HG03175 (cell line): Measurements from ENCODE around the gene KRTAP10-5.
"Not testable (repeated sequence)": the region's sequence is repeated elsewhere in the genome, so short reads cannot be mapped to it uniquely, and the experiment has no call there.

Experiments used
- ATAC-seq: cut with Tn5 transposase; IDR thresholded peaks from one replicate; pipeline ENCODE4 v1.9.1; 2021; ENCODE audit warnings: mild to moderate bottlenecking, moderate library complexity; ENCODE audit not compliant: unreplicated experiment

KRTAP10-5 gene

DNA sequence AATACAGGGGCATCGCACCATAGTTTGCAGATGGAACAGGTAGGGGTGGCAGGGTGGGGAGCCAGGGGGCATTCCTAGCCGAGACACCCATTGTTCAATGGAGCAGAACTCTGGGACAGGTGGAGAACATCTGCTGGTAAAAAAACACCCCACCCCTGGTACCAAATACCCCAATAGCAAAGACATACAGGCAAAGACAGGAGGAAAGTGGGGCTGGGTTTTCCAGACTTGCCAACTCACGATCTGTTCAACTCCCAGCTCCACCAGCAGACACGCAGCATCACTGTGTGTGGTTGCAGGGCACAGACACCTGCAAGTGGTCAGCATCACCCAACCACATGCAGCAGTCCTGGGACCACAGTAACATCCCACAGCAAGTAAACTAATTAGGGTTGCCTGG lies 31.1 kb upstream of the KRTAP10-5 start:
- no peak for ATAC-seq

DNA sequence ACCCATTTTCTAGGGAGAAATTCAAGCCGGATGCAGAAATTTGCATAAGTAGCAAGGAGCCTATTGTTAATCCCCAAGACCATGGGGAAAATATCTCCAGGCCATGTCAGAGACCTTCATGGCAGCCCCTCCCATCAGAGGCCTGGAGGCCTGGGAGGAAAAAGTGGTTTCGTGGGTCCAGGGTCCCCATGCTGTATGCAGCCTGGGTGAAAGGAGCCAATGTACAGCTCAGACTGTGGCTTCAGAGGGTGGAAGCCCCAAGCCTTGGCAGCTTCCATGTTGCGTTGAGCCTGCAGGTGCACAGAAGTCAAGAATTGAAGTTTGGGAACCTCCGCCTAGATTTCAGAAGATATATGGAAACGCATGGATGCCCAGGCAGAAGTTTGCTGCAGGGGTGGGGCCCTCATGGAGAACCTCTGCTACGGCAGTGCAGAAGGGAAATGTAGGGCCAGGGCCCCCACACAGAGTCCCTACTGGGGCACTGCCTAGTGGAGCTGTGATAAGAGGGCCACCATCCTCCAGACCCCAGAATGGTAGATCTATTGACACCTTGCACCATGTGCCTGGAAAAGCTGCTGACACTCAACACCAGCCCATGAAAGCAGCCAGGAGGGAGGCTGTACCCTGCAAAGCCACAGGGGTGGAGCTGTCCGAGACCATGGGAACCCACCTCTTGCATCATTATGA lies 29.9 kb upstream of the KRTAP10-5 start:
- ATAC-seq: not testable (repeated sequence)

GRCh38 chr21:44609193-44609592 lies 28.8 kb upstream of the KRTAP10-5 start:
- no peak for ATAC-seq

GRCh38 chr21:44606495-44606894 lies 26.1 kb upstream of the KRTAP10-5 start:
- ATAC-seq: no peak

DNA sequence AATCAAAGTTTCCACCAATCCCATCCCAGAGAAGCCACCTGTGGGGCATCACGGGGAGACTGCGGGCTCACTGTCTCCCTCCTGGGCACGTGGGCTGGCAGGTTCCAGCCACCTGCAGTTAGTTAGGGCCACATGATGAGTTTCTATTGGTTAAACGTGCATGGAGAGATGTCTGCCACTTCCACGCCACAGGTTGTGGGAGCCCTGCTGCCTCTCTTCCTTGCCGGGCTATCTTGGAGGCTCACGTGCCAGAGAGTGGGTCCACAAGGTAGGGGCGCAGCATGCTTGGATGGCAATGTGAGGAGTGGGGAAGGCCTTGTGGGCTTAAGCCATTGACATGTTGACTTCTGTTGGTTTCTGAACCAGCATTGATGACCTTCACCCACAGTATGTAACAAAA lies 23.5 kb upstream of the KRTAP10-5 start:
- ATAC-seq: no peak

- no peak for ATAC-seq
Observed at GRCh38 chr21:44603109-44603875, 22.9 kb upstream of the KRTAP10-5 start.

GRCh38 chr21:44602463-44602850 lies 22.1 kb upstream of the KRTAP10-5 start:
- ATAC-seq: no peak

DNA sequence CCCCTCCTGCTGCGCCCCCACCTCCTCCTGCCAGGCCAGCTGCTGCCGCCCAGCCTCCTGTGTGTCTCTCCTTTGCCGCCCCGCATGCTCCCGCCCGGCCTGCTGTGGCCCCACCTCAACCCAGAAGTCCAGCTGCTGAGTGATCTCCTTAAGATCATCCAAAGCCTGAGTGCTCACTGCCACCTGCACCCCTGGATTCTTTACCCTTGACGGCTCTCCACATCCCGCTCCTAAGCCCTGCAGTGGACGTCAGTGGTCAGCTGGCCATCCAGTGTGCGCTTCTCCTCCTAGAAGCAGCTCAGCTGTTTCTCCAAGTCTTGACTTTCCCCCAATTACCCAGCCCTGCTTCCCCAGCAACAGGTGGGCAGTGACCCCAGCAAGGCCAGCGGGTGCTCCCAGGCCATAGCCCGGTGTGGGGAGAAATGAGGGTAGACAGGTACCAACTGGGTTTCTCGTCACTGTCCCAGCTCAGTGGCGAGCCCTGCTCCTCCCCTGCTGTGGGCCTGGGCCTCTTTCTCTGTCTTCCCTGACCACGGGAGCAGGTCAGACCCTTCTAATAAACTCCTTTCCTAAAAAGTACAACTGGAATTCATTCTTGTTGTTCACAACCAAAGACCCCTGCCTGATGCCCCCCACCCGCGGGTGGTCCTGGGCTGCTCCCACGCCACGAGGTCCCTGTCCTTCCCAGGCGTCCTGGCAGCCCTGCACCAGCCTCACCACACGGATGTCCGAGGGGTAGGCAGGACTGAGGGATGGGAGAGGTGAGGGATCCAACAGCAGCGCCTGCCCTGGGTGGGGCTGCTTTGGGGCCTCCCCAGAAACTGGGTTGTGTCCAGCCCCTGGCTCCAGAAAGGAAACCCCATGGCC lies 21.4 kb upstream of the KRTAP10-5 start:
- ATAC-seq: no peak

GRCh38 chr21:44601091-44601490 lies 20.7 kb upstream of the KRTAP10-5 start:
- not testable (repeated sequence) for ATAC-seq

GRCh38 chr21:44600118-44600978 lies 19.9 kb upstream of the KRTAP10-5 start, which contains the start of gene KRTAP10-7:
Gene KRTAP10-7, plus strand, starts transcription at chr21:44600597. Its CDS starts 25 bp downstream, at chr21:44600622.
- ATAC-seq: not testable (repeated sequence)

DNA sequence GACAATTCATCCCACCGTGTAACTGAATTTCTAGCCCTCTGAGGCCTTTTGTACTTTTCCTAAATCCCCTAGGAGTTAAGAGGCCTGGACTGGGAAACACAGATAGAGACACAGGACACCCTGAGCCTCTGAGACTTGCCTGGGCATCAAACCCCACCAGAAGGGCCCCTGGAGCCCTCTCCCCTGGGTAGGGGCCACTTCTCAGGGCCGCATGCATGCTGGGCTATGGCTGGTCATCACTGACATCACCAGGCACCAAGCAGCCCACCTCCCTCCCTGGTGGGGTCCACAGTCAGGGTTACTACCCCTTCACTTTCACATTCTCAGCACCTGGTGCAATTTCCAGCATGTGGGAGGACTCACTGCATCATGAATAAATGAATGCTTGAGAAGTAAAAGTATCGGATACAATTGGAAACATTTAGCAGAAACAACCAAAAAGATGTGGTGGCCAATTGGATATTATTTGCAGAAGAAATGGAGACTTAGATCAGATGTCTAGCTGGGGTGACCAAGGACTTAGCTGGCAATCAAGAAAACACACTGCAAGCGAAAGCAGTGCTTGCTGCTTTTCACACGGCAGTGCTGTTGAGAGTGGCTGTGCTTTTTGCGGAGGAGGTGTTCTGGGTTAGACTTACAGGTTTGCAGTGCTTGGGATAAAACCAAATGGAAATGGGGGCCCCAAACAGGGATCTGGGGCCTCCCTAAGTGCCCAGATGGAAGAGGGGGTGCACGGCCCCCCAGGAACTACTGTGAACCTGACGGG lies 19.0 kb upstream of the KRTAP10-5 start:
- ATAC-seq: no peak

GRCh38 chr21:44598061-44598460 lies 17.7 kb upstream of the KRTAP10-5 start:
- no peak for ATAC-seq

- no peak for ATAC-seq
Observed at GRCh38 chr21:44596068-44596725, 15.8 kb upstream of the KRTAP10-5 start.

DNA sequence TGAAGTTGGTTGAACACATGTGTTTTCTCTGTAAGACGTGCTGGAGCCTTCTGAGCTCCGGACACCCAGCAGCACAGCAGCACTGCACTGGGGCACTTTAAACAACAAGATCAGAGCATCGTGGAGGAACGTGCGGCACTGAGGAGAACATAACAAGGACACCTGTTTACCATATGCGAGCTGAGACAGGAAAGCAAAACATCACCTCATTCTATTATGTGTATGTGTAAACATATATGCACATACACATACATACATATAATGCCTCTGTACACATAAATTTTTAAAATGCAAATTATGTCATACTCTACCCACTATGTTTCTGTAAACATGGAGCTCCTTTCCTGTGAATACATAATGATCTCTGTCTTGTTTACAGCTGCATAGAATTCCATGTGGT lies 15.1 kb upstream of the KRTAP10-5 start:
- no peak for ATAC-seq

DNA sequence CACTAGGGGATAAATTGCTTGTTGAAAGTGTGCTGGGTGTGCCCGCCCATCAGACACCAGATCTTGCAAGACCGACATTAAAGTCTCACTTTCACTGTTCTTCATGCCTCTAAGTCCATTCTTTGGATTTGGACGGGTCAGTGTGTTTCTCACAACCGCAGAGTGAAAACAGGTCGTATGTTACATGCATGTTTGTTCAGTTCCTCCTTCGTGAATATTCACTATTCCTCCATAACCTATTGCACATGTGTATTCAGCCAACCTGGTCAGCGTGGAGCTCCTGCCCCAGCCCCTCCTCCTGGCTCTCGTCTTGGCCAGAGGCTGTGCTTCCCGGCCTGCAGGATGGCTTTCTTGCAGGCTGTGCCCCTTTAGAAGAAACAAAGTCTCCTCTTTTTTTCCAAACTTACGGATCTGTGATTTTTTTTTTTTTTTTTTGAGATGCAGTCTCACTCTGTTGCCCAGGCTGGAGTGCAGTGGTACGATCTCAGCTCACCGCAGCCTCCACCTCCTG lies 14.1 kb upstream of the KRTAP10-5 start:
- no peak for ATAC-seq

DNA sequence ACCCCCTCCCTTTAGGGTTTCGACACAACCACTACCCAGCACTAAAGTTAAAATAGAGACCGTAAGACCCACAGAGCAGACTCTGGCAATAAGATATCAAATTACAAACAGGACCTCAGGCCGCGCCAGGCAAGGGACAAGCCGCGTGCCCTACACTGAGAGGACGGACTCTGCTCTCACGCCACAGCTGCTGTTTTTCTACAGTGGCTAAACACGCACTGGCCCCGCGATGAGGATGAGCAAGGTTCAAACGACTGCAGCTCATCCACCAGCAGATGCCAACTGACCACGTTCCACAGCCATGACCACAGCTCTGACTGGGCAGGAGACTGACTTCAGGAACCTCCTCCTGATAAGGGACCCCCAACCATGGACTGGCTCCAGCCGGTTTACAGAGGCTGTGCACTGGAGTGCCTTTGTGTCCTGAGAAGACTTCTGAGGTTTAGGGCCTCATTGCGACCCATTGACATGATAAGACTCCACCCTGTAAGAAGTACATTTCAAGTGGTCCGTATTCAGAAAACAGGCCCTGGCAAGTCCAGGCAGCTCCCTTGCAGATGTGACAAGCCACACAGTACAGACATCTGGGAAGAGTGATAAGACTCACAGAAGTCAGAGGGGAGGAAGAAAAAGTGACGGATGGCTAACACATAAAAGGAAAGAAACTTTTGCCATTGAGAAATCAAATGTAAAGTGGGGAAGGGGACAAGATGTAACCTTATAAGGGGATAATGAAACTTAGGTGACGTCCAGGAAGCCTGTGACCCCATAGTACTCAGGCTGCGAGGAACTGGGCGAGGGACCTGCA lies 13.4 kb upstream of the KRTAP10-5 start:
- ATAC-seq: no peak

DNA sequence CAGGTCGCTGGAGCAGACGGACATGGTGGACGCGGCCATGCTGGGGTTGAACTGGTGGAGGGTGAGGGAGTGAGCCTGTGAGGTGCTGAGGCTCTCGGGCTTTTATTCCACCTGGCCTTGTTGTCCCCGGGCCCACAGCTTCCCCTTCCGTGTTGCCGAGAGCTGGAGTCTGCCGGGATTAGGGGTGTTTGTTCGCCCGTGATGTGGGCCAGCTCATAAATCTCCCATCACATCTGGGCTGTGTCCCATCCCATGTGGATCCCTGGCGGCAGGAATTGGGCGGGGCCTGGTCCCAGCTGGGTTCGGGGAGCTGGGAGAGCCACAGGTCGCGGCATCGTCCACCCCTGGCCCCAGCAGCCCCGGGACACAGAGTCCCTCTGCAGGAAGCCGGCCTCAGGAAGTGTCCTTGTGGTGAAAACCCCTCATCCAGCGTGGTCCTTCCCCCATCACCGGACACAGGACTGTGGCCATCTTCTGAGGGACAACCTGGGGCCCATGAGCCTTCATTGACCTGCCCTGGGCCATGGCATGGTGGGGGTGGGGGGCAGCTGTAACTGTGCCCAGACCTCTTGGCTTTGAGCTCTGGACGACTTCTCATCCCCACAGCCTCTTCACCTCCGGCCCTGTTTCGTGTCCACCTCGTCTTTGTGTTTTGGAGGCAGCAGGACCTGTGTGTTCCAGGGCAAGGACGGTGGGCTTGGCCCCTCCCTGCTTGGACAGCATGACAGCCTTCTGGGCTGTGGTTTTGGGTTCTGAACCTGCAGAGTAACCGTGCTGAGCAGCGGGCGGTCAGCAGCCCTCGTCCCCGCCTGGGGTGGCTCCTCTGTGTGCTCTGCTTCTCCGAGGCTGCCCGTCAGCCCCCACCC lies 12.3 kb upstream of the KRTAP10-5 start, which contains the start of gene KRTAP10-6:
Gene KRTAP10-6 (minus strand): TSS at position 60 of the 866 bp plus-strand sequence. CDS start 21 bp downstream, at position 39.
- ATAC-seq: no peak
